Measurements from ENCODE around the gene HIPK3. TPM values are rescaled to one million over a fixed set of nuclear protein-coding genes. Genes with fewer than 3 reads are reported as not detected.
A peak's percentile ranks its signal among the peaks of the same experiment; 100 is the strongest.

The HIPK3 gene
- total and polyA plus RNA-seq, 9 of the 15 experiments (the other 6 are each of a cell fraction or from before 2014, with no cell fraction given) = 2.3 to 19.6 (median 7.5) TPM

DNA sequence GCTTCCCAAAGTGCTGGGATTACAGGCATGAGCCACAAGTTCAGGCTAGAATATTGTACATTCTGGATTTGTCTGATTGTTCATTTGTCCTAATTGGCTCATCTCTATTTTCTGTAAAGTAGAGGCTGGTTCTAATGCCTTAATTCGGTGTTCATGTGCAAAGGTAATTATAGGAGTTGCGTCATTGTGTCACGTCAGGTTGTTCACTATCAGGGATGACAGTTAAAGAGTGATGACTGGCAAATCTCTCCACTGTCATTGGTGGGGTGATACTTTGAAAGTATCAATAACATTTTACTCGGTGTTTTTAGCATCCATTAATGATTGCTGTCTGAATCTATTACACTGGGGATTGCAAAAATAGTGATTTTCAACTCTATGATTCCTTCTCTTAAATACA lies 103.5 kb downstream of the HIPK3 start (continued):
- TF ChIP-seq RBBP5 (IDR thresholded peaks at IDR 0.05; ENCODE audit: borderline replicate concordance, insufficient read depth, low read length, poor library complexity, severe bottlenecking) = no peak
- TF ChIP-seq, protein P1, sequence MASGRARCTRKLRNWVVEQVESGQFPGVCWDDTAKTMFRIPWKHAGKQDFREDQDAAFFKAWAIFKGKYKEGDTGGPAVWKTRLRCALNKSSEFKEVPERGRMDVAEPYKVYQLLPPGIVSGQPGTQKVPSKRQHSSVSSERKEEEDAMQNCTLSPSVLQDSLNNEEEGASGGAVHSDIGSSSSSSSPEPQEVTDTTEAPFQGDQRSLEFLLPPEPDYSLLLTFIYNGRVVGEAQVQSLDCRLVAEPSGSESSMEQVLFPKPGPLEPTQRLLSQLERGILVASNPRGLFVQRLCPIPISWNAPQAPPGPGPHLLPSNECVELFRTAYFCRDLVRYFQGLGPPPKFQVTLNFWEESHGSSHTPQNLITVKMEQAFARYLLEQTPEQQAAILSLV (tag; IDR thresholded peaks at IDR 0.05) = peak; percentile 46; the same call in 1 of the 2 replicates
- peak; percentile 46; the same call in 1 of the 2 replicates for TF ChIP-seq ATF7 (IDR thresholded peaks at IDR 0.05)
- peak; percentile 67 for TF ChIP-seq CEBPB (tag; IDR thresholded peaks at IDR 0.05)
- TF ChIP-seq MYBL2 (IDR thresholded peaks at IDR 0.05; ENCODE audit: low read depth) = 0 out of 2 replicates have a peak, but pooled peaks have one; percentile 15
- no peak for TF ChIP-seq MYBL2 (CRISPR knock-in tag; IDR thresholded peaks at IDR 0.05; ENCODE audit: borderline replicate concordance)
- TF ChIP-seq, protein P2, sequence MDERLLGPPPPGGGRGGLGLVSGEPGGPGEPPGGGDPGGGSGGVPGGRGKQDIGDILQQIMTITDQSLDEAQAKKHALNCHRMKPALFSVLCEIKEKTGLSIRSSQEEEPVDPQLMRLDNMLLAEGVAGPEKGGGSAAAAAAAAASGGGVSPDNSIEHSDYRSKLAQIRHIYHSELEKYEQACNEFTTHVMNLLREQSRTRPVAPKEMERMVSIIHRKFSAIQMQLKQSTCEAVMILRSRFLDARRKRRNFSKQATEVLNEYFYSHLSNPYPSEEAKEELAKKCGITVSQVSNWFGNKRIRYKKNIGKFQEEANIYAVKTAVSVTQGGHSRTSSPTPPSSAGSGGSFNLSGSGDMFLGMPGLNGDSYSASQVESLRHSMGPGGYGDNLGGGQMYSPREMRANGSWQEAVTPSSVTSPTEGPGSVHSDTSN (CRISPR knock-in tag; IDR thresholded peaks at IDR 0.05; ENCODE audit: low read depth) = no peak
- TF ChIP-seq, protein P2 (tag; conservative IDR thresholded peaks at IDR 0.05; ENCODE audit: low read depth) = 0 out of 2 replicates have a peak, but pooled peaks have one; percentile 30
